ENCODE data around the gene UTP20.

The UTP20 gene

GRCh38 chr12:101336437-101336836 lies 56.5 kb downstream of the UTP20 start:
- no peak for DNase-seq (ENCODE audit: low spot score)
- TF ChIP-seq CTCF (IDR thresholded peaks at IDR 0.05; ENCODE audit: extremely low read depth, missing control alignments), result no peak

GRCh38 chr12:101338087-101338486 lies 58.2 kb downstream of the UTP20 start:
- no peak for TF ChIP-seq CTCF (IDR thresholded peaks at IDR 0.05; ENCODE audit: extremely low read depth, missing control alignments)
- DNase-seq (ENCODE audit: low spot score), result no peak

- no peak for TF ChIP-seq CTCF (IDR thresholded peaks at IDR 0.05; ENCODE audit: extremely low read depth, missing control alignments)
- no peak for DNase-seq (ENCODE audit: low spot score)
Observed at GRCh38 chr12:101343893-101344292, 64.0 kb downstream of the UTP20 start.

GRCh38 chr12:101351682-101352081 lies 71.8 kb downstream of the UTP20 start:
- no peak for TF ChIP-seq CTCF (IDR thresholded peaks at IDR 0.05; ENCODE audit: extremely low read depth, missing control alignments)
- no peak for DNase-seq (ENCODE audit: low spot score)

- no peak for DNase-seq (ENCODE audit: low spot score)
- no peak for TF ChIP-seq CTCF (IDR thresholded peaks at IDR 0.05; ENCODE audit: extremely low read depth, missing control alignments)
Observed at GRCh38 chr12:101356794-101357193, 76.9 kb downstream of the UTP20 start.

- DNase-seq (ENCODE audit: low spot score), result no peak
- TF ChIP-seq CTCF (IDR thresholded peaks at IDR 0.05; ENCODE audit: extremely low read depth, missing control alignments), result no peak
Observed at GRCh38 chr12:101361455-101361854, 81.5 kb downstream of the UTP20 start.

- no peak for DNase-seq (ENCODE audit: low spot score)
- TF ChIP-seq CTCF (IDR thresholded peaks at IDR 0.05; ENCODE audit: extremely low read depth, missing control alignments), result no peak
Observed at GRCh38 chr12:101368016-101368415, 88.1 kb downstream of the UTP20 start.

Measured in GM20000 (cell line).